ENCODE measurements around the gene EIF2B5.

EIF2B5 gene

GRCh38 chr3:184174646-184175492 lies 39.7 kb downstream of the EIF2B5 start, which contains the start of gene AP2M1:
TSS of gene AP2M1 (plus strand) at chr3:184174855. CDS start at chr3:184176994, 2,139 bp downstream.
- DNase-seq, result peak; percentile 99

DNA sequence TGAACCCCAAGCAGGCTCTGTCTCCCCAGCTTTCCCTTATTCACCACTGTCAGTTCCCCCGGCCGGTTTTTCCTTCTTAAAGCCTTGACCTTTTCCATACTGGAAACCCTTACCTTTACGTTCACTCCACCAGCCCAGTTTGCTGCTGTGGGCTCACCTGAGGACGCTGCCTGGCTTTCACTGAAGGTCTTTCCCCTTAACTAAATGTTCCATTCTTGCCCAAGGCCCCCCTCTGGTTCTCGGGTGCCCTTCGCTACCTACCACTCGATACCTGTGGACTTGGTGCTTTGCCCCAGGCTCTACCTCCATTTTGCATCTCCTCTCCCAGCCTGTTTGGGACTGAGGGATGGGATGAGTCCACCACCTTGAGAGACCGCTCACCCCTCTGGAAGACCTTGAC lies 40.3 kb downstream of the EIF2B5 start:
- no peak for DNase-seq

GRCh38 chr3:184175981-184176376 lies 40.8 kb downstream of the EIF2B5 start:
- no peak for DNase-seq

GRCh38 chr3:184176377-184177330 lies 41.5 kb downstream of the EIF2B5 start:
- peak; percentile 67 for DNase-seq

DNA sequence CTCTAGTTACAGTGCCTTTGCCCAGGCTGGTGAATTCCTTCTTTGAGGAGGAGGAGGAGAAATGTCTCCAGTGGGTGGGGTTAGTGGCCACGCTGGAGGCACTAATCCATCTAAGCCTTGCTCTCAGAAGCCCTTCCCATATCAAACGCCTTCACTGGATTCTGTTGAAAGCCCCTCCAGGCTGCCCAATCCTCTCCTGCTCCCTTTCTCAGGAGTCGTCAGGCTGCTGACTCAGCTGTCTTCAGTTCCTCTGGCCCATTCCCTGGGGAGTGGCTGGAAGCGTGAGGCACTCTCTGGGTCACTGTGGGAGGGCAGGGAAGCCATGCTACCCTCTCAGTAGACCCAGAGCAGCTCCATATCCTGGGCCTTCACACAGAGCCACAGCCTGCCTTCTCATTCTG lies 42.2 kb downstream of the EIF2B5 start:
- no peak for DNase-seq

GRCh38 chr3:184177767-184178306 lies 42.7 kb downstream of the EIF2B5 start:
- no peak for DNase-seq

GRCh38 chr3:184178521-184179138 lies 43.5 kb downstream of the EIF2B5 start:
- no peak for DNase-seq

- no peak for DNase-seq
These were observed 45.0 kb downstream of the EIF2B5 start for GRCh38 chr3:184180165-184180564.

DNA sequence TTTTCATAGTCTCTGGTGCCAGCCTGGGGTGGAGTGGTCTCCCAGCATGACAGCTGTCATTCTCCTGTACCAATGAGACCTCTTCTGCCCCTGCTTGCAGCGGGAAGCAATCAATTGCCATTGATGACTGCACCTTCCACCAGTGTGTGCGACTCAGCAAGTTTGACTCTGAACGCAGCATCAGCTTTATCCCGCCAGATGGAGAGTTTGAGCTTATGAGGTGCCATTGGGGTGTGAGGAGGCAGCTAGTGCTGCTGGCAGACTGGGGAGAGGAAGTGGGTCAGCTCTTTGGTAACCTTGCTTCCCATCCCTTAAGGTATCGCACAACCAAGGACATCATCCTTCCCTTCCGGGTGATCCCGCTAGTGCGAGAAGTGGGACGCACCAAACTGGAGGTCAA lies 46.4 kb downstream of the EIF2B5 start:
- no peak for DNase-seq

GRCh38 chr3:184183679-184184078 lies 48.5 kb downstream of the EIF2B5 start:
- no peak for DNase-seq

DNA sequence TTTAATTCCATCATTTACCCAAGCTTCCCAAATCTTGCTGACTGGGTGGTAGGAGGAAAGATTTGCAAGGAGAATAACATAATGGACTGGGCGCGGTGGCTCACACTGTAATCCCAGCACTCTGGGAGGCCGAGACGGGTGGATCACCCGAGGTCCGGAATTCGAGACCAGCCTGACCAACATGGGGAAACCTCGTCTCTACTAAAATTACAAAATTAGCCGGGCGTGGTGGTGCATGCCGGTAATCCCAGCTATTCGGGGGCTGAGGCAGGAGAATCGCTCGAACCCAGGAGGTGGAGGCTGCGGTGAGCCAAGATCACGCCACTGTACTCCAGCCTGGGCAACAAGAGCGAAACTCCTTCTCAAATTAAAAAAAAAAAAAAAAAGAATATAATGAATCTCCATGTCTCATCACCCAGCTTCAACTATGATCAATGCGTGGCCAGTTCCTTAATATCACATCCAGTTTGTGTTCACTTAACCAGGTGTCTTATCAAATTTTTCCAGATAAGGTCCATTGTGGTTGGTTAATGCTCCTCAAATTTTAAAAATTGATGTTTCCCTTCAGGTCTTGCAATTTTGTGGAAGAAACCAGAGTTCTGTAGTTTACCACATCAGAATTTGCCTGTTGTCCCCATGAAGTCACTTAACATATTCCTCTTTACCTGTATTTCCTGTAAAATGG lies 49.5 kb downstream of the EIF2B5 start:
- DNase-seq, result no peak

GRCh38 chr3:184185461-184186183 lies 50.5 kb downstream of the EIF2B5 start:
- DNase-seq, result peak; percentile 100

DNA sequence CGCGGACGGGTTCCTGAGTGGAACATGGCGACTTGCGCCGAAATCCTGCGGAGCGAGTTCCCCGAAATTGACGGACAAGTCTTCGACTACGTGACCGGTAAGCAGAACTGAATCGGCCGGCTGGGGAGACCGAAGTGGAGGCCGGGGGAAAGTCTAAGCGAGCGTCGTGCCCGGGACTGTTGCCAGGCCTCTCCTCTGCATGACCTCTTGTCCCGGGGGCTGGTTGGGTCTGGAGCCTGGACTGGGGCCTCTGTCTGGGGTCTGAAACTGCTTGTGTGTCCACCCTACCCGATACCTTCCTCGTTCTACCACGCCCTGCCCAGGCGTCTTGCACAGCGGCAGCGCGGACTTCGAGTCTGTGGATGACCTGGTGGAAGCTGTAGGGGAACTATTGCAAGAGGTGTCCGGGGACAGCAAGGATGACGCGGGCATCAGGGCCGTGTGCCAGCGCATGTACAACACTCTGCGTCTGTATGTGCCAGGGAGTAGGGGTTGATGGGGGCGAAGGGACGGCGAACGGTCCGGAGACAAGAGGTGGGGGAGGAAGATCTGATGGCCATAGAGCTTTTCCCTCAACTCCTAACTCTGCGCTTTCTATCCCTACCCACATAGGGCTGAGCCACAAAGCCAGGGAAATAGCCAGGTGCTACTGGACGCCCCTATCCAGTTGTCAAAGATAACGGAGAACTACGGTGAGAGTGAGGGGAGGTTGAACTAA lies 51.2 kb downstream of the EIF2B5 start, which contains the start of gene ABCF3:
Gene ABCF3, plus strand, starts transcription at position 16 of the 718 bp plus-strand sequence. Its CDS starts 9 bp downstream, at position 25.
- no peak for DNase-seq

DNA sequence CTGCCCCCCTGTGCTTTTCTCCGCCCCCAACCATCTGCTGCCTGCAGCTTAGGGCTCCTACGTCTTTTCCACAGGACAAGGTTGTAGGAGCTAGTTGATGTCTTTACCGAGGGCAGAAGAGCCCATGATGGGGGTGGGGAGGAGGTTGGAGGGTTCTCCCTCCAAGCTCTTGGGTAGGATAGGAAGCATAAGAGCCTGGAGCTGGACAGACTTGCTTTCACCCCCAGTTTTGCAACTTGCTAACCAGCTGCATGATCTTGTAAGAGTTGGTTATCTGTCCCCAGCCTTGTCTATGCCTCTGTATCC lies 51.7 kb downstream of the EIF2B5 start:
- DNase-seq, result no peak

DNA sequence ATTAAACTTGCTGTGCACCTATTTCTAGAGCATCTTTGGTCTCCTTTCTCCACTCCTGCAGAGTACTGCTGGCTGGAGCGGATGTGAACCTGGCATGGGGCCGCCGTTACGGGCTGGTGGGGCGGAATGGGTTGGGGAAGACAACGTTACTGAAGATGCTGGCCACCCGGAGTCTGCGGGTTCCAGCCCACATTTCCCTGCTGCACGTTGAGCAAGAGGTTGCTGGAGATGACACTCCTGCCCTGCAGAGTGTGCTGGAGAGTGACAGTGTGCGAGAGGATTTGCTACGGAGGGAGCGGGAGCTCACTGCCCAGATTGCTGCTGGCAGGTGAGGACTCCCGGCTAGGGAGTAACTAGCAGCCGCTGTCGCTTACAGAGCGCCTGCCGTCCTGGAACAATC lies 52.9 kb downstream of the EIF2B5 start:
- DNase-seq, result no peak

- no peak for DNase-seq
These were observed 54.3 kb downstream of the EIF2B5 start for GRCh38 chr3:184189421-184189820.

DNA sequence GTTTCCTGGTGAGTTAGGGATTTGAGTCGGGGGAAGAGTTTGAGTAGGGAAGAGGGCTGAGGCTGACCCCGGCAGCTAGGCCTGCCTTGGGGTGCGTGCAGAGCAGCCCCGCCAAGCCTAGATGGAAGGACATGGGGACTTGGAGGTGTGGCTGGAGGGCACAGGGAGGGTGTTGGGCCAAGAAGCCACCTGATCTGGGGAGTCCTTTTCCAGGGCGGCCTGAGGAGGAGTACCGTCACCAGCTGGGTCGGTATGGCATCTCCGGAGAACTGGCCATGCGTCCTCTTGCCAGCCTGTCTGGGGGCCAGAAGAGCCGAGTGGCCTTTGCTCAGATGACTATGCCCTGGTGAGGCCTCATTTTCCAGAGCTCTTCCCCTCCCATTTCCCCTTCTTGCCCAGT lies 57.7 kb downstream of the EIF2B5 start:
- DNase-seq, result no peak

DNA sequence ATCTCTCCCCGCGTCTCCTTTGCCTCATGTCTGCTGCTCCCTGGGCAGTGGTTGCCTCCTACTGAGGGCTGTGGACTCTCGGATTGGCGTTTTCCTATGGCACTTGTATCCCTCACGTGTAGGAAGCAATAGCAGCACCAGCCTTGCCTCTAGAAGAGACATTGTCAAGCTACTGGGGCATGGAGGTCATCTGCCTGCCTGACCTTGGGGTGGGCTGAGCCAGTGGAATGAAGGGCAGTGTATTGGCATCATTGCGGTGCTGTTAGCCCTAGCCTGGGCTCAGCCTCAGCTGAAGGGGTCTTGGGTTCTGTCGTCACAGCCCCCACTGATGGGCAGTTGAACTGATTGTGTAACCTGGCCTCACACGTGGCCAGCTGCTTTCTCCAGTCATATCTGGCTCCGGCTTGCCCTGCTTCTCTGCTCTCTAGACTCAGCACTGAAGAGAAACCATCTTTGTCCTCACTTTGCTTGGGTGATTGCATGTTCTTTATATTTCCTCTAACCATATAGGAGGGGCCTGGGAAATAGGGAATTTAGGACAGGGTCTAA lies 58.9 kb downstream of the EIF2B5 start:
- DNase-seq, result no peak

Data from left hindlimb (tissue), 1 donor.